Measurements from ENCODE around the gene ORM1. TPM values are rescaled to one million over a fixed set of nuclear protein-coding genes. Genes with fewer than 3 reads are reported as not detected.

ORM1 gene
- total RNA-seq, 1 experiment from 2014 or later: 4.4 TPM

DNA sequence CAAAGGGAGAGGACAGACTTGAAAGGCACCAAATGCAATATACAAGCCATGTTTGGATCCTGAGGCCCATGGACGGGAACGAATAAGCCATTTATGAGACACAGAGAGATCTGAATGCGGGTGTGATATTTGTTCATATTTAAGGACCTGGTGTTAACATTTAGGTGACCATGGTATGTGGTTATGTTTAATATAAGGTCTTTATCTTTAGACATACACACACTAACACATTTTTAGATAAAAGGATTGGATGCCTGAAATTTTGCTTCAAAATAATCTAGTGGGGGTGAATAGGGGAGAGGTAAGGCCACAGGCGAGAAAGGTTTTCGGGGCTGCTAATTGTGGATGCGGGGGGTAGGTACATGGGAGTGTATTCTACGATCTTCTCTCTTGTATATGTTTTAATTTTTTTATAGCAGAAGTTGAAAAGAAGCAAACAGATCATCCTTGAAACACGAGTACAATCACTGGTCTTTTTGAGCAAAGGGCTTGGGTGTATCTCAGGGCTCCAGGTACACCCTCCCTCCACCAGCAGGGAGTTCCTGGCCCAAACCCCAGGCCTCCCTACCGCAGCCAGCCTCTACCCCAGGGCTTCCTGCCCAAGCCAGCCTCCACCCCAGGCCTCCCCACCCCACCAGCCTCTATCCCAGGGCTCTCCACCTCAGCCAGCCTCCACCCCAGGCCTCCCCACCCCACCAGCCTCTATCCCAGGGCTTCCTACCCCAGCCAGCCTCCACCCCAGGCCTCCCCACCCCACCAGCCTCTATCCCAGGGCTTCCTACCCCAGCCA, 52.7 kb downstream of the ORM1 start:
- Histone ChIP-seq H3K23ac (ENCODE audit: insufficient read length, low read depth, low read length) (no peak overlapping the region), H2BK5ac (ENCODE audit: insufficient read length, low read length) (no peak overlapping the region), H3T11ph (ENCODE audit: low read length) (no peak overlapping the region), H3K79me2 (ENCODE audit: insufficient read depth, low read length) (no peaks in the 10 kb centered on the region), H3K79me1 (ENCODE audit: insufficient read depth, low read depth, low read length, poor library complexity, severe bottlenecking) (no peaks in the 10 kb centered on the region), H3K23me2 (ENCODE audit: insufficient read length, low read depth, low read length, poor library complexity, severe bottlenecking) (no peaks in the 10 kb centered on the region), H3K4me1 (ENCODE audit: insufficient read depth, low read length) (peaks cover 4% of the 10 kb centered on the region), H3K4me2 (ENCODE audit: insufficient read depth, insufficient read length, low read length) (no peak overlapping the region), H2AFZ (ENCODE audit: low read length) (no peak overlapping the region), H2BK120ac (ENCODE audit: low read depth, low read length, poor library complexity, severe bottlenecking) (no peak overlapping the region), H4K5ac (ENCODE audit: insufficient read length, low read depth, low read length) (no peak overlapping the region), H3K56ac (ENCODE audit: insufficient read length, low read depth, low read length) (no peak overlapping the region), H3K27me3 (ENCODE audit: insufficient read depth, low read length) (no peaks in the 10 kb centered on the region), H2BK12ac (ENCODE audit: insufficient read length, low read depth, low read length) (no peak overlapping the region), H2BK15ac (ENCODE audit: low read depth, low read length) (no peak overlapping the region), H2BK20ac (ENCODE audit: low read depth, low read length, poor library complexity, severe bottlenecking) (no peak overlapping the region), H3K14ac (ENCODE audit: insufficient read depth, low read length) (no peak overlapping the region), H3K4ac (ENCODE audit: low read depth, low read length) (no peak overlapping the region), H2AK5ac (ENCODE audit: insufficient read length, low read length) (no peak overlapping the region), H3K9ac (ENCODE audit: extremely low read depth, insufficient read length, low read length) (no peak overlapping the region), H4K20me1 (ENCODE audit: control insufficient read depth, insufficient read depth, insufficient read length) (no peaks in the 10 kb centered on the region), H3K27ac (ENCODE audit: insufficient read length, low read depth, low read length) (no peak overlapping the region), H3K18ac (ENCODE audit: insufficient read length, low read depth, low read length) (no peak overlapping the region), H4K8ac (replicated peaks; ENCODE audit: insufficient read length, low read depth, low read length) (no peak overlapping the region), H4K91ac (ENCODE audit: insufficient read length, low read depth, low read length) (no peak overlapping the region), H3K9me3 (ENCODE audit: control insufficient read depth, low read depth, low read length) (no peaks in the 10 kb centered on the region)
- WGBS (ENCODE audit: extremely low coverage, insufficient read length, low lambda C conversion rate): no CpG with 5 or more reads among the region's 9 CpGs
- DNase-seq: no peak
- Mint-ChIP-seq H3K9me3 (no peaks in the 10 kb centered on the region), H3K4me3 (no peak overlapping the region), H3K27me3 (ENCODE audit: low read depth) (no peaks in the 10 kb centered on the region), H3K36me3 (ENCODE audit: insufficient read depth in 1 of 3, low read depth in 3 of 3) (peaks cover 25 to 31% (median 28%) of the 10 kb centered on the region in 3 experiments; a peak in 6 of 7 replicates), H3K4me1 (peaks cover 40 to 57% of the 10 kb centered on the region in 2 experiments), H3K27ac (peak overlapping the region in 1 of 3 experiments; percentile 80; a peak in 2 of 7 replicates)
- TF ChIP-seq CTCF (conservative IDR thresholded peaks at IDR 0.05): no peak

Other genes with a start within 250 kb of the ORM1 start
- 0.20 and 0.81 TPM in 2 replicates for gene AMBP, start 244.8 kb upstream of the ORM1 start, total RNA-seq (2021)
- gene KIF12, start 223.8 kb upstream of the ORM1 start, total RNA-seq (2021): 1.8 and 3.3 TPM in 2 replicates
- gene COL27A1, start 167.6 kb upstream of the ORM1 start, total RNA-seq (2021): 17.5 and 17.9 TPM in 2 replicates
- gene ORM2, start 6.8 kb downstream of the ORM1 start, total RNA-seq (2021): 1.2 and 1.4 TPM in 2 replicates
- 19.7 and 20.8 TPM in 2 replicates for gene AKNA, start 64.9 kb downstream of the ORM1 start, total RNA-seq (2021)
- gene WHRN, start 182.4 kb downstream of the ORM1 start, total RNA-seq (2021): 2.2 and 2.3 TPM in 2 replicates